Measurements from ENCODE around the gene GNAS.

Gene GNAS

GRCh38 chr20:58855506-58856389 lies 3.2 kb downstream of the GNAS start:
- Mint-ChIP-seq H3K4me3 (no peak overlapping the region), H3K9me3 (no peaks in the 10 kb centered on the region), H3K36me3 (no peaks in the 10 kb centered on the region), H3K4me1 (peaks cover 28% of the 10 kb centered on the region), H3K27me3 (peaks cover 86% of the 10 kb centered on the region), H3K27ac (no peak overlapping the region)
- ATAC-seq, result no peak

GRCh38 chr20:58863044-58863790 lies 10.7 kb downstream of the GNAS start:
- no peak overlapping the region for H3K27ac Mint-ChIP-seq
- H3K36me3 Mint-ChIP-seq, result no peaks in the 10 kb centered on the region
- no peak for ATAC-seq
- H3K4me1 Mint-ChIP-seq, result no peaks in the 10 kb centered on the region
- H3K27me3 Mint-ChIP-seq, result peaks cover 51% of the 10 kb centered on the region
- H3K9me3 Mint-ChIP-seq, result no peaks in the 10 kb centered on the region
- no peak overlapping the region for H3K4me3 Mint-ChIP-seq

GRCh38 chr20:58864346-58864745 lies 11.8 kb downstream of the GNAS start:
- H3K4me1 Mint-ChIP-seq, result no peaks in the 10 kb centered on the region
- H3K36me3 Mint-ChIP-seq, result no peaks in the 10 kb centered on the region
- H3K4me3 Mint-ChIP-seq, result no peak overlapping the region
- H3K9me3 Mint-ChIP-seq, result no peaks in the 10 kb centered on the region
- no peak overlapping the region for H3K27ac Mint-ChIP-seq
- peaks cover 42% of the 10 kb centered on the region for H3K27me3 Mint-ChIP-seq
- no peak for ATAC-seq

- Mint-ChIP-seq H3K27me3 (peaks cover 29% of the 10 kb centered on the region), H3K27ac (no peak overlapping the region), H3K9me3 (no peaks in the 10 kb centered on the region), H3K4me1 (peaks cover 10% of the 10 kb centered on the region), H3K36me3 (no peaks in the 10 kb centered on the region), H3K4me3 (no peak overlapping the region)
- no peak for ATAC-seq
Observed at GRCh38 chr20:58865843-58866242, 13.3 kb downstream of the GNAS start.

- no peaks in the 10 kb centered on the region for H3K36me3 Mint-ChIP-seq
- H3K4me3 Mint-ChIP-seq, result no peak overlapping the region
- H3K27ac Mint-ChIP-seq, result no peak overlapping the region
- peaks cover 13% of the 10 kb centered on the region for H3K4me1 Mint-ChIP-seq
- H3K27me3 Mint-ChIP-seq, result peaks cover 18% of the 10 kb centered on the region
- H3K9me3 Mint-ChIP-seq, result no peaks in the 10 kb centered on the region
- no peak for ATAC-seq
Observed at GRCh38 chr20:58867211-58867610, 14.7 kb downstream of the GNAS start.

GRCh38 chr20:58868795-58869194 lies 16.3 kb downstream of the GNAS start:
- Mint-ChIP-seq H3K36me3 (no peaks in the 10 kb centered on the region), H3K4me3 (no peak overlapping the region), H3K9me3 (no peaks in the 10 kb centered on the region), H3K27ac (no peak overlapping the region), H3K27me3 (peaks cover 2% of the 10 kb centered on the region), H3K4me1 (peaks cover 19% of the 10 kb centered on the region)
- no peak for ATAC-seq

- no peaks in the 10 kb centered on the region for H3K36me3 Mint-ChIP-seq
- H3K4me3 Mint-ChIP-seq, result no peak overlapping the region
- H3K27ac Mint-ChIP-seq, result no peak overlapping the region
- no peaks in the 10 kb centered on the region for H3K27me3 Mint-ChIP-seq
- H3K9me3 Mint-ChIP-seq, result no peaks in the 10 kb centered on the region
- H3K4me1 Mint-ChIP-seq, result peaks cover 19% of the 10 kb centered on the region
- ATAC-seq, result no peak
Observed at GRCh38 chr20:58869662-58870227, 17.2 kb downstream of the GNAS start.

- H3K9me3 Mint-ChIP-seq, result no peaks in the 10 kb centered on the region
- peaks cover 19% of the 10 kb centered on the region for H3K4me1 Mint-ChIP-seq
- H3K36me3 Mint-ChIP-seq, result no peaks in the 10 kb centered on the region
- H3K4me3 Mint-ChIP-seq, result no peak overlapping the region
- no peak overlapping the region for H3K27ac Mint-ChIP-seq
- H3K27me3 Mint-ChIP-seq, result no peaks in the 10 kb centered on the region
- ATAC-seq, result peak; percentile 76
Observed at GRCh38 chr20:58870293-58871014, 17.9 kb downstream of the GNAS start.

- no peak for ATAC-seq
- Mint-ChIP-seq H3K36me3 (no peaks in the 10 kb centered on the region), H3K27ac (no peak overlapping the region), H3K4me1 (peaks cover 19% of the 10 kb centered on the region), H3K4me3 (no peak overlapping the region), H3K9me3 (no peaks in the 10 kb centered on the region), H3K27me3 (no peaks in the 10 kb centered on the region)
Observed at GRCh38 chr20:58871533-58872102, 19.1 kb downstream of the GNAS start.

GRCh38 chr20:58874469-58874868 lies 22.0 kb downstream of the GNAS start:
- no peaks in the 10 kb centered on the region for H3K36me3 Mint-ChIP-seq

GRCh38 chr20:58875111-58875510 lies 22.6 kb downstream of the GNAS start:
- no peaks in the 10 kb centered on the region for H3K9me3 Mint-ChIP-seq
- H3K27me3 Mint-ChIP-seq, result no peaks in the 10 kb centered on the region
- no peak for ATAC-seq
- H3K4me3 Mint-ChIP-seq, result no peak overlapping the region
- no peak overlapping the region for H3K27ac Mint-ChIP-seq
- H3K36me3 Mint-ChIP-seq, result no peaks in the 10 kb centered on the region
- peaks cover 16% of the 10 kb centered on the region for H3K4me1 Mint-ChIP-seq

More at GRCh38 chr20:58874469-58874868, 22.0 kb downstream of the GNAS start:
- Mint-ChIP-seq H3K27me3 (no peaks in the 10 kb centered on the region), H3K9me3 (no peaks in the 10 kb centered on the region), H3K4me1 (peaks cover 19% of the 10 kb centered on the region), H3K4me3 (no peak overlapping the region), H3K27ac (peak overlapping the region; percentile 53)
- ATAC-seq, result no peak

GRCh38 chr20:58875541-58876134 lies 23.1 kb downstream of the GNAS start:
- Mint-ChIP-seq H3K36me3 (no peaks in the 10 kb centered on the region), H3K9me3 (no peaks in the 10 kb centered on the region), H3K27ac (no peak overlapping the region), H3K27me3 (no peaks in the 10 kb centered on the region), H3K4me1 (peaks cover 11% of the 10 kb centered on the region), H3K4me3 (no peak overlapping the region)
- no peak for ATAC-seq

- Mint-ChIP-seq H3K4me3 (no peak overlapping the region), H3K27me3 (no peaks in the 10 kb centered on the region), H3K9me3 (no peaks in the 10 kb centered on the region), H3K27ac (no peak overlapping the region), H3K4me1 (peaks cover 6% of the 10 kb centered on the region), H3K36me3 (no peaks in the 10 kb centered on the region)
- no peak for ATAC-seq
Observed at GRCh38 chr20:58876437-58876836, 23.9 kb downstream of the GNAS start.

Data from stimulated activated memory B cell treated with anti-CD40 and anti-IgM and Interleukin-4, amounts not matched to agents 10 μg/mL and 1 μg/mL and 100 μg/mL, for 72 hours (primary cell).